Right lobe of liver (tissue), 6 donors: ENCODE results near the gene SLC43A3. TPM values are rescaled to one million over a fixed set of nuclear protein-coding genes. Genes with fewer than 3 reads are reported as not detected.

Experiments
- ATAC-seq, 4 donors: fragments of 200-7000 bp; cut with Tn5 transposase; one replicate each; pipeline ENCODE4 v1.9.1; 2020; ENCODE audit warnings: mild to moderate bottlenecking in 4 of 4, moderate library complexity in 4 of 4
- DNase-seq, 3 donors: peaks; one replicate each; pipeline ENCODE4 v3.0.0-alpha.2; 2020
- H3K27ac ChIP-seq, 3 donors: fragments of 200-600 bp; one replicate each; pipeline ENCODE4 v1.8.0; 2022
- H3K27me3 ChIP-seq, 2 donors: fragments of 200-600 bp; one replicate each; pipeline ENCODE4 v1.8.0; 2022
- H3K36me3 ChIP-seq, 4 donors: fragments of 200-600 bp; sonication (generic) in 1 of 4; one replicate each; pipeline versions ENCODE4 v1.5.1 to v1.8.0; 2017 to 2022; ENCODE audit warnings: control low read depth in 1 of 4
- H3K4me1 ChIP-seq, 4 donors: fragments of 200-600 bp; sonication (generic) in 1 of 4; one replicate each; pipeline versions ENCODE4 v1.5.1 to v1.8.0; 2017 to 2022; ENCODE audit warnings: control low read depth in 1 of 4
- H3K4me3 ChIP-seq, 3 donors: fragments of 200-600 bp; one replicate each; pipeline ENCODE4 v1.8.0; 2022
- H3K9me3 ChIP-seq, 4 donors: fragments of 200-600 bp; sonication (generic) in 1 of 4; one replicate each; pipeline versions ENCODE4 v1.5.1 to v1.8.0; 2017 to 2022; ENCODE audit warnings: control low read depth in 1 of 4
- CTCF ChIP-seq, 4 donors: fragments of 200-600 bp in 3 of 4; fragments of 450-650 bp in 1 of 4; IDR thresholded peaks; one replicate each; pipeline versions ENCODE4 v1.5.1 to v1.8.0; 2016 to 2022; ENCODE audit warnings: antibody characterized with exemption in 4 of 4, mild to moderate bottlenecking in 2 of 4
- POLR2A ChIP-seq: fragments of 450-650 bp; IDR thresholded peaks from one replicate; pipeline ENCODE4 v1.6.1; 2017; ENCODE audit warnings: antibody characterized with exemption, mild to moderate bottlenecking
- WGBS: methylation state at CpG from one replicate; pipeline ENCODE4 v1.1.6; 2018; ENCODE audit warnings: low coverage, low lambda C conversion rate; ENCODE audit not compliant: insufficient coverage; ENCODE audit errors: missing lambda C conversion rate; 5-methylcytosine and 5-hydroxymethylcytosine counted together
- intact Hi-C, 2 donors: fragments of 100-400 bp; cut with DNase I; formaldehyde crosslinking; loops; one replicate each; pipeline versions ENCODE4 v1.11.2 to v1.14.1; 2022
- total RNA-seq, 6 experiments: library from RNA; depleted of rRNA in 2 of 6; stranded (reverse); fragments of >200 nt in 2 of 6; fragmentation: NEBNext Ultra II Directional in 3 of 6; extraction: Animal tissue kit (Norgen Biotek cat#: 25700) in 3 of 6; gene quantifications; one replicate each; pipeline versions ENCODE4 v1.1.0 to v1.2.4, GENCODE V29; 2016 to 2023
- donor health status: DM: no; HTN: yes; CAD: no.
- donor health status: DM: no; HTN: no; CAD: no.
- donor health status: DM: no; HTN: no; CAD: no.
- donor health status: DM: no; HTN: yes; CAD: no.
- donor health status: DM: no; HTN: yes; CAD: no.

Gene SLC43A3
- total RNA-seq, 6 experiments from 2014 or later = 109 to 259 (median 185) TPM

DNA sequence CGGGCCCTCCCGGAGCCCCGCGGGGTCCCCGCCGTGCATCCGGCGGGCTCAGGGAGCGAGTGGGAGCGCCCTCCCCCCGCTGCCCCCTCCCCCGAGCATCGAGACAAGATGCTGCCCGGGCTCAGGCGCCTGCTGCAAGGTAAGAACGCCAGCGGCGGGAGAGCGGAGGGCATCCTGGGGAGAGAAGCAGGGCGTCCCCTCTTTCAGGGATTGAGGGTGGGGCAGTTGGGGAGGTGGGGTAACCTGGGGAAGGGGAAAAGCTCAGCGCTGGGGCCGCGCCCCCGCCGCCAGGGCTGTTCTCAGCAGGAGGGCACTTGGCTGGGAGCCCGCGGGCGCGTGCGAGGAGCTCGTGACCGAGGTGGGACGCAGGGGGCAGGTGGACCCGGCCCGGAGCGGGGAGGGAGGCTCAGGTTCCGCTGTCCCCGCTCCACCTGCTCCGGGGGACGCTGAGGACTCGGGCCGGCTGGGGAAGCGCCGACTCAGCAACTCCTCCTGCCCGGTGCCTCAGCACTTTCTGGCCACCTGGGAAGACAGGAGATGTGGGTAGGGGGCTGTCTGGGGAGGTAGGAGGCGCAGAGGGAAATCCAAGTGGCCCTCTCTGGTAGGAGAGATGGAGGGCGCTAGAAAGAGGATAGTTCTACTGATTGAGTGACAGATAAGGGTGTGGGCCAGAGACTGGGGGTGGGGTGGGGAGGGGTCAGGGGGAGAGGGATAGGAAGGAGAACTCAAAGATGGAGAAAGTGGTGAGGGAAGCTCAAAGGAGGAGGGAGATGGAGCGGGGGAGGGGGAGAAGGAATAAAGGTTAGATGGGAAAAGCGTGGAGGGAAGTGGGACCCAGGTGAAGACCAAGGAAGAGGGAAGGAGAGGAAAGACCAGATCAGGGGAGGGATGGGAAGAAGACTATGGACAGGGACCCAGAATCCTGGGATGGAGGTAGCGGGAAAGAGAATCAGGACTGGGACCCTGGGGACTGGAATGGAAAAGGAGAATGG lies 34.1 kb upstream of the SLC43A3 start:
- Histone ChIP-seq H3K27ac (peak overlapping the region in 1 of 3 donors; percentile 24), H3K27me3 (no peaks in the 10 kb centered on the region), H3K36me3 (no peaks in the 10 kb centered on the region), H3K4me1 (peaks cover 0 to 41% (median 7%) of the 10 kb centered on the region in 4 donors), H3K4me3 (peak overlapping the region; percentile 56 to 65 (median 61)), H3K9me3 (no peaks in the 10 kb centered on the region)
- intact Hi-C loops = loop anchor here in 1 of 2 donors (10.0 kb wide), 1 partner anchor 184 kb away; the partner anchor contains the start of gene YPEL4
- 50% methylated on average over 4 of the region's 50 CpGs for WGBS
- no peak for ATAC-seq
- no peak for TF ChIP-seq CTCF (IDR thresholded peaks at IDR 0.05)
- no peak for TF ChIP-seq POLR2A
- peak in 1 of 3 donors; percentile 61 for DNase-seq

- Histone ChIP-seq H3K36me3 (no peaks in the 10 kb centered on the region), H3K27ac (peak within 1 kb of the TSS; percentile 23 to 74 (median 57)), H3K4me1 (peaks cover 0 to 41% (median 7%) of the 10 kb centered on the region in 4 donors), H3K27me3 (no peaks in the 10 kb centered on the region), H3K9me3 (no peaks in the 10 kb centered on the region), H3K4me3 (peak within 1 kb of the TSS; percentile 56 to 65 (median 61))
- peak; percentile 76 to 80 (median 77) for DNase-seq
- intact Hi-C loops = loop anchor here in 1 of 2 donors (10.0 kb wide), 1 partner anchor 185 kb away; the partner anchor contains the start of gene YPEL4
- TF ChIP-seq CTCF (IDR thresholded peaks at IDR 0.05) = peak in 2 of 4 donors; percentile 13 to 16
- TF ChIP-seq POLR2A = peak; percentile 31
- WGBS = 1% methylated on average over 41 of the region's 66 CpGs
- peak; percentile 35 to 56 (median 46) for ATAC-seq
These were observed 33.3 kb upstream of the SLC43A3 start, which contains the start of gene RTN4RL2 for GRCh38 chr11:57460022-57460757. Gene RTN4RL2 (plus strand): TSS chr11:57460528. CDS start chr11:57460866, 338 bp downstream.

GRCh38 chr11:57459164-57460021 lies 32.5 kb upstream of the SLC43A3 start:
- TF ChIP-seq CTCF (IDR thresholded peaks at IDR 0.05) (no peak), POLR2A (no peak)
- peak in 3 of 4 donors; percentile 3 to 25 (median 11) for ATAC-seq
- Histone ChIP-seq H3K27me3 (no peaks in the 10 kb centered on the region), H3K9me3 (no peaks in the 10 kb centered on the region), H3K27ac (peak overlapping the region; percentile 23 to 74 (median 70)), H3K4me3 (peak overlapping the region; percentile 56 to 65 (median 61)), H3K36me3 (no peaks in the 10 kb centered on the region), H3K4me1 (peaks cover 0 to 49% (median 9%) of the 10 kb centered on the region in 4 donors)
- 2% methylated on average over 17 of the region's 62 CpGs for WGBS
- DNase-seq = peak in 2 of 3 donors; percentile 67 to 73
- intact Hi-C loops = loop anchor here in 1 of 2 donors (10.0 kb wide), 1 partner anchor 185 kb away; the partner anchor contains the start of gene YPEL4
